Measurements from ENCODE around the gene LRIG2.
"Not testable (repeated sequence)": the region's sequence is repeated elsewhere in the genome, so short reads cannot be mapped to it uniquely, and the experiment has no call there.

Gene LRIG2, protein sequence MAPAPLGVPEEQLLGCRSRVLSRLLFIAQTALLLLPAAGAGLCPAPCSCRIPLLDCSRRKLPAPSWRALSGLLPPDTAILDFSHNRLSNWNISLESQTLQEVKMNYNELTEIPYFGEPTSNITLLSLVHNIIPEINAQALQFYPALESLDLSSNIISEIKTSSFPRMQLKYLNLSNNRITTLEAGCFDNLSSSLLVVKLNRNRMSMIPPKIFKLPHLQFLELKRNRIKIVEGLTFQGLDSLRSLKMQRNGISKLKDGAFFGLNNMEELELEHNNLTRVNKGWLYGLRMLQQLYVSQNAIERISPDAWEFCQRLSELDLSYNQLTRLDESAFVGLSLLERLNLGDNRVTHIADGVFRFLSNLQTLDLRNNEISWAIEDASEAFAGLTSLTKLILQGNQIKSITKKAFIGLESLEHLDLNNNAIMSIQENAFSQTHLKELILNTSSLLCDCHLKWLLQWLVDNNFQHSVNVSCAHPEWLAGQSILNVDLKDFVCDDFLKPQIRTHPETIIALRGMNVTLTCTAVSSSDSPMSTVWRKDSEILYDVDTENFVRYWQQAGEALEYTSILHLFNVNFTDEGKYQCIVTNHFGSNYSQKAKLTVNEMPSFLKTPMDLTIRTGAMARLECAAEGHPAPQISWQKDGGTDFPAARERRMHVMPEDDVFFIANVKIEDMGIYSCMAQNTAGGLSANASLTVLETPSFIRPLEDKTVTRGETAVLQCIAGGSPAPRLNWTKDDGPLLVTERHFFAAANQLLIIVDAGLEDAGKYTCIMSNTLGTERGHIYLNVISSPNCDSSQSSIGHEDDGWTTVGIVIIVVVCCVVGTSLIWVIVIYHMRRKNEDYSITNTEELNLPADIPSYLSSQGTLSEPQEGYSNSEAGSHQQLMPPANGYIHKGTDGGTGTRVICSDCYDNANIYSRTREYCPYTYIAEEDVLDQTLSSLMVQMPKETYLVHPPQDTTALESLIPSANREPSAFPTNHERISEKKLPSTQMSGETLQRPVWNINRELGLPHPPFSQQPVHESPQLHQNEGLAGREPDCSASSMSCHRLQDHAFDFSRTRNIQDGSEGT

DNA sequence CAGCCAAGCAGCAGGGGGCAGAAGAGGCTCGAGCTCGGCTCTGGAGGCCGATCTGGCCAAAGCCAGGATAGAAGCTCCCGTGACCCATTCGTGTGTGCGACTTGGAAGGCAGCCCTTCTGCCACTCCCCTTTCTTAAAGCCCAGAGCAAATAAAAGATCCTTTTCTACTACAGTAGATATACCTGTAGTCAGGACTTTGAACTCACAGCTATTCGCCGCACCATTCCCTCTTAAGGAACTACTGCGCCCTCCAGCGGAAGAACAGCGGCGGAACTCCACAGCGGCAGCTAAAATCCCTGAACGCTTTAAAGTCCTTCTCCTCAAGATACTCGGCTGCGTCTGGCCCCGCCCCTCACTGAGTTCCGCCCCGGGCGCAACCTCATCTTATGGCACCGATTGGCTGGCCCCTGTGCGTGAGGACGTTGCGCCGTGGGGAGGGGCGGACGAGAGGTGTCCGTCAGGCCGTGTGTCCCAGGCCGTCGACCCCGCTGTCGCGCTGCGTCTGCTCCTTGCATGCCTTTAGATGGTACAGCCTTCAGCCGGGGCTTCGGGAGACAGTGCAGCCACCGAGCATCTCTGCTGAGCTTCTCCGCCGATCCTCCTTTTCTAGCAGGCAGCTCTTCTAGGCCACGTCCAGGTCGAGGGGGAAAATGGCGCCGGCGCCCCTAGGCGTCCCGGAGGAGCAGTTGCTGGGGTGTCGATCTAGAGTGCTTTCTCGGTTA lies at the start of gene LRIG2:
Gene LRIG2 (plus strand): TSS at position 442 of the 722 bp plus-strand sequence. CDS start 209 bp downstream, at position 651.
- H3K4me3 ChIP-seq (ENCODE audit: low read depth, low read length) = peak within 1 kb of the TSS; percentile 80
- TF ChIP-seq, protein P1, sequence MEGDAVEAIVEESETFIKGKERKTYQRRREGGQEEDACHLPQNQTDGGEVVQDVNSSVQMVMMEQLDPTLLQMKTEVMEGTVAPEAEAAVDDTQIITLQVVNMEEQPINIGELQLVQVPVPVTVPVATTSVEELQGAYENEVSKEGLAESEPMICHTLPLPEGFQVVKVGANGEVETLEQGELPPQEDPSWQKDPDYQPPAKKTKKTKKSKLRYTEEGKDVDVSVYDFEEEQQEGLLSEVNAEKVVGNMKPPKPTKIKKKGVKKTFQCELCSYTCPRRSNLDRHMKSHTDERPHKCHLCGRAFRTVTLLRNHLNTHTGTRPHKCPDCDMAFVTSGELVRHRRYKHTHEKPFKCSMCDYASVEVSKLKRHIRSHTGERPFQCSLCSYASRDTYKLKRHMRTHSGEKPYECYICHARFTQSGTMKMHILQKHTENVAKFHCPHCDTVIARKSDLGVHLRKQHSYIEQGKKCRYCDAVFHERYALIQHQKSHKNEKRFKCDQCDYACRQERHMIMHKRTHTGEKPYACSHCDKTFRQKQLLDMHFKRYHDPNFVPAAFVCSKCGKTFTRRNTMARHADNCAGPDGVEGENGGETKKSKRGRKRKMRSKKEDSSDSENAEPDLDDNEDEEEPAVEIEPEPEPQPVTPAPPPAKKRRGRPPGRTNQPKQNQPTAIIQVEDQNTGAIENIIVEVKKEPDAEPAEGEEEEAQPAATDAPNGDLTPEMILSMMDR (IDR thresholded peaks at IDR 0.05; ENCODE audit: borderline replicate concordance, insufficient read depth, low read depth, low read length) = peak; percentile 77; the same call in 1 of the 2 replicates

DNA sequence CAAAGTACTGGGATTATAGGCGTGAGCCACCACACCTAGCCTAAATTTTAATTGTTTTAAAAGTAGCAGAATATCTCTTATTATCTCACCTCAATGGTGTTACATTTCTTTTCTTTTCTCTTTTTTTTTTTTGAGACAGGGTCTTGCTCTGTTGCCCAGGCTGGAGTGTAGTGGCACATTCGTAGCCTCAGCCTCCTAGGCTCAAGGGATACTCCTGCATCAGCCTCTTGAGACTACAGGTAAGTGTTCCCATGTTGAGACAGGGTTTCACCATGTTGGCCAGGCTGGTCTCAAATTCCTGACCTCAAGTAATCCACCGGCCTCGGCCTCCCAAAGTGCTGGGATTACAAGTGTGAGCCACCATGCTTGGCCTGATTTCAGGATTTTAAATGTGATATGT lies 49.7 kb upstream of the LRIG2 start:
- not testable (repeated sequence) for H3K4me3 ChIP-seq (ENCODE audit: low read depth, low read length)

DNA sequence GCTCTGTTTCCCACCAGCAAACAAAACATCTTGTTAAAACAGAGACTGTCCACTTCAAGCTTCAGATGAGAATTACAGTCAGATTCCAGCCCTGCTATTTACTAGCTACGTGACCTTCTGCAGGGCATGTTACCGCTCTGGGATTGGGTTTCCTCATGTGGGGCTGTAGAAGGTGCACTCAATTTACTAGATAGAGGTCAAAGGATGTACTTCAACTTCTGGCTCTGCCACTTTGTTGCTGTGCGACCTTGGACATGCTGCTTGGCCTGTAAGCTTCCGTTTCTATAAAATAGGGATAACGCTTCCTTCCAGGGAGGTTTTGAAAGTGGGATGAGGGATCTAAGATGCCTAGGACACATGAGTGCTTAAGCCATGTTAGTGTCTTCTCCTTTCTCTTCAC lies 46.0 kb upstream of the LRIG2 start:
- TF ChIP-seq, protein P1 (IDR thresholded peaks at IDR 0.05; ENCODE audit: borderline replicate concordance, insufficient read depth, low read depth, low read length) = no peak
- H3K4me3 ChIP-seq (ENCODE audit: low read depth, low read length) = no peak overlapping the region

DNA sequence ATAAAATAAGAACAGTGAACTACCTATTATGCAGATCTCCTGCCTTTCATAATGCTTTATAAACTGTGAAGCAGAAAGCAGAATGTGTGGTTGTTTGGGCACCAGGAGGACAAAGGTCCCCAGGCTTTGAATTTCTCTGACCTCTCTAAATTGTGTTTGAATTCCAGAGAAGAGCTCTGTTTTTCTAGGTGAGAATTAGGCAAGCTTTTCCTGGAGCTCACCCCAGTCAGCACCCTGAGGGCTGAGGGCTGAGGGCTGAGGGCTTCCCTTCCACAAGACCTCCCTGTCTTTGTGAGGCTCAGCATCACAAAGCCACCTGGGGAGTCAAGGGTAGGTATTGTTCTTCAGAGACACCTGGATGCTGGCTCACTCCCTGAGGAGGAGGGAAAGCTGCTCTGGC lies 45.5 kb upstream of the LRIG2 start:
- H3K4me3 ChIP-seq (ENCODE audit: low read depth, low read length) = no peak overlapping the region
- TF ChIP-seq, protein P1 (IDR thresholded peaks at IDR 0.05; ENCODE audit: borderline replicate concordance, insufficient read depth, low read depth, low read length) = no peak

DNA sequence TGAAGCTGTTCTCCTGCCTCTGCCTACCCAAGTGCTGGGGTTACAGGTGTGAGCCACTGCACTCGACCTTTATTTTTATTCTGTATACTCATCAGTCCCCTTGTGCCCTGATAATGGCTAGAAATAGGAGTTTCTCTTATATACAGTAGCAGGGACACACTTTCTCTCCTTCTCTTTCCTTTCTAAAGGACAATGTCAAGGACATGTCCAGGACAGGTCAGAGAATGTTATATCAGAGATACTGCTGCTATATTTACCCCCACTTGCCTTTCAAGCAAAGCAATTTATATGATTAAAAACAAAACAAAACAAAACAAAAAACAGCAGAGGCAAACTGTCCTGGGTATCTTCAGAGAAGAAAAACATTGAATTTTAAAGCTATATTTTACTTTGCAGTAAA lies 43.2 kb upstream of the LRIG2 start:
- H3K4me3 ChIP-seq (ENCODE audit: low read depth, low read length) = no peak overlapping the region
- TF ChIP-seq, protein P1 (IDR thresholded peaks at IDR 0.05; ENCODE audit: borderline replicate concordance, insufficient read depth, low read depth, low read length) = no peak

DNA sequence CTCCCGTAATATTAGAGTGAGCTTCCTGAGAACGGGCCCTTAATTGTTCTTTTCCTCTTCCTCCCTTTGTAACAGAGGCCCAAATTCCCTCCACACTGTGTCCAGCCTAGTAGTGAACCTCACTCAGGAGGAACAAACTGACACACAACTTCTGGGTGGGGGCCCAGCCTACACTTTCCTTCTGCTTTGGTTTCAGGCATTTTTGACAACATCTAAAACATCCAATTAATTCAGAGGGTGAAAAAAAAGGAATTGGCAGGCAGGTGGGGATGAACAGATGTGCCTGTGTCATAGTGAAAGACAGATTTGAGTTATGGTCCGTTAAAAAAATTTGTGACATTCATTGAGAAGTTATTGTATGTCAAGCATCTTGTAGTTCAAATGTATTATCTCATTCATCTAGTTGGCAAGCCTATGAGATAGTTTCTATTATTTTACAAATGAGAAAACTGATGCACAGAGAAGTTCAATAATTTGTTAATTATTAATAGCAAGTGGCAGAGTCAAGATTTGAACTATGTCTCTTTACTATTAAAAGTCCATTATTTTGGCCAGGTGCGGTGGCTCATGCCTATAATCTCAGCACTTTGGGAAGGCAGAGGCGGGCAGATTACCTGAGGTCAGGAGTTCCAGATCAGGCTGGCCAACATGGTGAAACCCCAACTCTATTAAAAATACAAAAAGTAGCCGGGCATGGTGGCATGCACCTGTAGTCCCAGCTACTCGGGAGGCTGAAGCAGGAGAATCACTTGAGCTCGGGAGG lies 41.6 kb upstream of the LRIG2 start:
- H3K4me3 ChIP-seq (ENCODE audit: low read depth, low read length) = no peak overlapping the region
- TF ChIP-seq, protein P1 (IDR thresholded peaks at IDR 0.05; ENCODE audit: borderline replicate concordance, insufficient read depth, low read depth, low read length) = no peak

Data from GM12875 (cell line).